Kidney (tissue), 14 donors: ENCODE data around the gene RNF145. TPM values are rescaled to one million over a fixed set of nuclear protein-coding genes. Genes with fewer than 3 reads are reported as not detected.

ENCODE experiments used
- DNase-seq, 5 donors: peaks; one replicate each; pipeline ENCODE4 v3.0.0-alpha.2; 2013 to 2020
- FAIRE-seq: peaks from 2 replicates; lab custom pipeline; 2012; peaks lifted over from hg19 to GRCh38; lab: Jason Lieb, UNC
- H3K27ac ChIP-seq, 2 donors: one replicate each; pipeline ENCODE4 v1.7.0; 2013; ENCODE audit warnings: low read depth in 2 of 2, low read length in 2 of 2, inconsistent platforms in 1 of 2
- H3K27me3 ChIP-seq: one replicate; pipeline ENCODE4 v1.7.1; 2013; ENCODE audit warnings: low read length, inconsistent platforms; ENCODE audit not compliant: control insufficient read depth, insufficient read depth
- H3K36me3 ChIP-seq, 3 donors: one replicate each; pipeline versions ENCODE4 v1.7.0 to v1.7.1; 2013; ENCODE audit warnings: low read length in 3 of 3, control low read depth in 1 of 3, inconsistent platforms in 1 of 3; ENCODE audit not compliant: insufficient read depth in 3 of 3, control insufficient read depth in 2 of 3
- H3K4me1 ChIP-seq, 3 donors: one replicate each; pipeline versions ENCODE4 v1.7.0 to v1.7.1; 2013; ENCODE audit warnings: low read length in 3 of 3, inconsistent platforms in 1 of 3, low read depth in 1 of 3; ENCODE audit not compliant: control insufficient read depth in 2 of 3, insufficient read depth in 2 of 3
- H3K4me3 ChIP-seq, 3 donors: one replicate each; pipeline versions ENCODE4 v1.7.0 to v1.8.1; 2013; ENCODE audit warnings: low read length in 3 of 3, control low read depth in 1 of 3, inconsistent platforms in 1 of 3
- H3K9ac ChIP-seq, 3 donors: one replicate each; pipeline versions ENCODE4 v1.7.0 to v1.7.1; 2013; ENCODE audit warnings: low read length in 3 of 3, control low read depth in 1 of 3, inconsistent platforms in 1 of 3
- H3K9me3 ChIP-seq, 3 donors: one replicate each; pipeline versions ENCODE4 v1.7.0 to v1.7.1; 2013; ENCODE audit warnings: low read length in 3 of 3, control low read depth in 1 of 3, inconsistent platforms in 1 of 3; ENCODE audit not compliant: control insufficient read depth in 2 of 3, insufficient read depth in 1 of 3
- intact Hi-C: fragments of 100-400 bp; cut with DNase I; formaldehyde crosslinking; loops from one replicate; pipeline ENCODE4 v1.11.1; 2022
- polyA plus RNA-seq: library from polyadenylated mRNA; stranded (reverse); fragments of 350-450 nt; fragmentation: Illumina TruSeq; extraction: RNeasy Lipid Tissue Mini Kit (QIAGEN cat#74804); gene quantifications from one replicate; pipeline ENCODE4 v1.2.3, GENCODE V29; 2014; ENCODE audit warnings: low read depth, low replicate concordance; ENCODE audit not compliant: insufficient read depth
- total RNA-seq: library from RNA; stranded (reverse); fragmentation: NEBNext Ultra II Directional; extraction: Animal tissue kit (Norgen Biotek cat#: 25700); gene quantifications from one replicate; pipeline ENCODE4 v1.2.1, GENCODE V29; 2021
- TF ChIP-seq, protein P1 (sequence below): IDR thresholded peaks from 3 replicates; pipeline ENCODE4 v1.5.1; 2012; ENCODE audit warnings: mild to moderate bottlenecking, moderate library complexity, borderline replicate concordance; ENCODE audit not compliant: insufficient read depth; ENCODE audit errors: extremely low read depth
- donor health status: control.
- donor health status: control.
- donor health status: control.
- donor health status: control.
- donor health status: control.
- donor health status: DM: yes; HTN: yes; CAD: no.
- donor health status: Normal renal cell carcinoma (clear cell type).

Gene RNF145
- total and polyA plus RNA-seq, 2 donors from 2014 or later = 29.6 to 66.5 TPM

DNA sequence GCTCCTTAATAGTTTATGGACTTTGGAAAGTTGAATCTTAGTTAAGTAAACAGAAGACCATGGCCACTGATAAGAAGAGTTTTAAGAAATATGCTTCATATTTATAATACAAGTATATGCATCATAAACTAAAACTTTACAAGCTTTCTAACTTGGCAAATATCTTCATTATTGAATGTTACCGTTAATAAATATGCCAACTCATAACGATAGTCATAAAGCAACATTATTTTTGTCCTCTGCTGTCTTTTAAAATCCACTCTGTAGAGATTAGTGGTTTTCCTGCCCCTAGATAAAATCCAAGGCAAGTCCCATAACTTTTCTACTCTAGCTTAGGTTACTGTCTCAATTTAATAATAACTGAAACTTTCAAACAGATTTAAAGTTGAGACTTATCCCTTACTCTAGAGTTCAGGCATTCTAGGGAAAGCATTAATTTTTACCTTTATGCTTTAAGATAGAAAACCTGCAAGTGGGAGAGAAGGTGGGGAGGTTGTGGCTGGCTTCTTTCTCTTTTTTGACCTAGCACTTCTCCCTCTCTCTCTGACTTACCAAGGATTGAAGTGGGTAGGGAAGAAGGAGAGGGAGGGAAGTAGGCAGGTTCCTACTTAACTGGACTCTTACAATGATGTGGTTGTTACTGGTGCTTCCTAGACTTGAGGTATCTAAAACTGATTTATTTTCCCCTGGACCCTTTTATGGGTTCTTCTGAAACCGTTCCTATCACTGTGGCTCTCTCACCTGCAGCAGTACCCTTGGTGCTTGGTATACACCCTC lies 29.6 kb downstream of the RNF145 start:
- intact Hi-C loops = no loop called here
- Histone ChIP-seq H3K4me1 (no peaks in the 10 kb centered on the region), H3K36me3 (peaks cover 0 to 2% (median 0%) of the 10 kb centered on the region in 3 donors), H3K9ac (no peak overlapping the region), H3K9me3 (no peaks in the 10 kb centered on the region), H3K4me3 (no peak overlapping the region), H3K27ac (no peak overlapping the region), H3K27me3 (no peaks in the 10 kb centered on the region)
- TF ChIP-seq, protein P1, sequence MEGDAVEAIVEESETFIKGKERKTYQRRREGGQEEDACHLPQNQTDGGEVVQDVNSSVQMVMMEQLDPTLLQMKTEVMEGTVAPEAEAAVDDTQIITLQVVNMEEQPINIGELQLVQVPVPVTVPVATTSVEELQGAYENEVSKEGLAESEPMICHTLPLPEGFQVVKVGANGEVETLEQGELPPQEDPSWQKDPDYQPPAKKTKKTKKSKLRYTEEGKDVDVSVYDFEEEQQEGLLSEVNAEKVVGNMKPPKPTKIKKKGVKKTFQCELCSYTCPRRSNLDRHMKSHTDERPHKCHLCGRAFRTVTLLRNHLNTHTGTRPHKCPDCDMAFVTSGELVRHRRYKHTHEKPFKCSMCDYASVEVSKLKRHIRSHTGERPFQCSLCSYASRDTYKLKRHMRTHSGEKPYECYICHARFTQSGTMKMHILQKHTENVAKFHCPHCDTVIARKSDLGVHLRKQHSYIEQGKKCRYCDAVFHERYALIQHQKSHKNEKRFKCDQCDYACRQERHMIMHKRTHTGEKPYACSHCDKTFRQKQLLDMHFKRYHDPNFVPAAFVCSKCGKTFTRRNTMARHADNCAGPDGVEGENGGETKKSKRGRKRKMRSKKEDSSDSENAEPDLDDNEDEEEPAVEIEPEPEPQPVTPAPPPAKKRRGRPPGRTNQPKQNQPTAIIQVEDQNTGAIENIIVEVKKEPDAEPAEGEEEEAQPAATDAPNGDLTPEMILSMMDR = no peak
- DNase-seq = no peak
- FAIRE-seq = no peak

DNA sequence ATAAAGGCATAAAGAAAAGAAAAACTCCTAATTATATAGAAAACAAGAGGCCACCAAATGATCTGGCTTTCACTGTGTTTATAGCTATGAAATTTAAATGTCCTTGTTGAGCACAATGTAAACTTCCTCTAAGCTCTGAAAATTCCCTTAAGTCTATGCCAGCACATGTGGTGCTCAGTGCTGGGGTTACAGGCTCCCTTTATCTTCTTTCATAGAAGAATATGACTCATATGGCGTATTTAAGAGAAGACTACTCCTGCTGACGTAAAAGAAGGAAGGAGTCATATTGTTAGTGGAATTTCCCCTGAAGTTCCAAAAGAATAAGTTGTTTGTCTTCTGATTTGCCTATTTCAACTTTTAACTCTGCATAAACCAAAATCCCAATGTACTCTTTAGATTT lies 30.4 kb downstream of the RNF145 start:
- Histone ChIP-seq H3K9ac (no peak overlapping the region), H3K4me3 (no peak overlapping the region), H3K27ac (no peak overlapping the region), H3K27me3 (no peaks in the 10 kb centered on the region), H3K4me1 (no peaks in the 10 kb centered on the region), H3K9me3 (no peaks in the 10 kb centered on the region), H3K36me3 (peaks cover 0 to 2% (median 0%) of the 10 kb centered on the region in 3 donors)
- FAIRE-seq (no peak), DNase-seq (peak in 1 of 5 donors; percentile 42)
- TF ChIP-seq, protein P1 = no peak
- intact Hi-C loops = no loop called here

DNA sequence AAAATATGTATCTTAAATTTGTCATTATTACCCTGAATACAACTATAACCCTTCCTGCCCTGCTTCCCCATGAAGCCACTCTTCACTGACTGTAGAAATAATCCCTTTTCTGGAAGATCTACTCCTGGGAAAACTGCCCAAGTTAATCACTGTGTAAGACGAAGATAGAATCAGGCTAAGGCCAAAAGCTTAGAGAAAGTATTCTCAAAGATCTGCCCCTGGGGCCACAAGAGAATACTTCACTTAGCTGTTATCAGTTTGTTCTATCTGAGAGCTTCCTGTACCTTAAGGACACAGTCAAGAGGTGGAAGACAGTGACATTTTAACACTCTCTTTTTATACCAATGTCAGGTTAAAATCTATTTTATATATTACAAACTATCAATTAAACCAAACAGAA lies 33.8 kb downstream of the RNF145 start:
- Histone ChIP-seq H3K9me3 (no peaks in the 10 kb centered on the region), H3K4me1 (no peaks in the 10 kb centered on the region), H3K27me3 (no peaks in the 10 kb centered on the region), H3K36me3 (peaks cover 0 to 2% (median 0%) of the 10 kb centered on the region in 3 donors), H3K4me3 (no peak overlapping the region), H3K27ac (no peak overlapping the region), H3K9ac (no peak overlapping the region)
- DNase-seq (no peak), FAIRE-seq (no peak)
- intact Hi-C loops = no loop called here
- TF ChIP-seq, protein P1 = no peak
